ENCODE results near the gene TMEM151A. TPM values are rescaled to one million over a fixed set of nuclear protein-coding genes. Genes with fewer than 3 reads are reported as not detected.
A peak's percentile ranks its signal among the peaks of the same experiment; 100 is the strongest.
"Not testable (repeated sequence)": the region's sequence is repeated elsewhere in the genome, so short reads cannot be mapped to it uniquely, and the experiment has no call there.

Gene TMEM151A
- total and polyA plus RNA-seq, 11 donors = 0.08 to 7.9 (median 0.12) TPM; not detected in 5

DNA sequence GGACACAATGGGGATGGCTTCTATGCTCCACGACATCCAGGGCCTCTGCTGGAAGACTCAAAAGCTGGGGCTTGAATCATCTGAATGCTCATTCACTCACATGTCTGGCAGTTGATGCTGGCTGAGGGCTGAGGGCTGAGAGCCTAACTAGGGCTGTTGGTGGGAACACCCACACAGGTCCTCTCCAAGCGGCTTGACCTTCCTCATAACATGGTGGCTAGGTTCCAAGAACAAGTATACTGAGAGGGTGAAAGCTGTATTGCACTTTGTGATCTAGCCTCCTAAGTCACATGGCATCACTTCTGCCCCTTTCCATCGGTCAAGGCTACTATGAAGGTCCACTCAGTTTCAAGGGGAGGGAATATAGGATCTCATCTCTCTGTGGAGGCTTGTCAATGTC lies 7.5 kb downstream of the TMEM151A start:
- Histone ChIP-seq H3K27ac (no peak overlapping the region), H3K36me3 (no peaks in the 10 kb centered on the region), H3K9me3 (no peaks in the 10 kb centered on the region), H3K27me3 (peaks cover 0 to 17% (median 3%) of the 10 kb centered on the region in 9 donors), H3K4me3 (no peak overlapping the region), H3K4me1 (no peaks in the 10 kb centered on the region)
- intact Hi-C loops (cut with DNase I) = no loop called here
- ATAC-seq (peak; percentile 23 to 56 (median 53)), DNase-seq (peak in 1 of 5 donors; percentile 20)
- WGBS, 4 donors = 30 to 56% (median 42%) methylated on average over 3 of the region's 3 CpGs
- TF ChIP-seq POLR2A (IDR thresholded peaks at IDR 0.05) = no peak
- TF ChIP-seq, protein P1, sequence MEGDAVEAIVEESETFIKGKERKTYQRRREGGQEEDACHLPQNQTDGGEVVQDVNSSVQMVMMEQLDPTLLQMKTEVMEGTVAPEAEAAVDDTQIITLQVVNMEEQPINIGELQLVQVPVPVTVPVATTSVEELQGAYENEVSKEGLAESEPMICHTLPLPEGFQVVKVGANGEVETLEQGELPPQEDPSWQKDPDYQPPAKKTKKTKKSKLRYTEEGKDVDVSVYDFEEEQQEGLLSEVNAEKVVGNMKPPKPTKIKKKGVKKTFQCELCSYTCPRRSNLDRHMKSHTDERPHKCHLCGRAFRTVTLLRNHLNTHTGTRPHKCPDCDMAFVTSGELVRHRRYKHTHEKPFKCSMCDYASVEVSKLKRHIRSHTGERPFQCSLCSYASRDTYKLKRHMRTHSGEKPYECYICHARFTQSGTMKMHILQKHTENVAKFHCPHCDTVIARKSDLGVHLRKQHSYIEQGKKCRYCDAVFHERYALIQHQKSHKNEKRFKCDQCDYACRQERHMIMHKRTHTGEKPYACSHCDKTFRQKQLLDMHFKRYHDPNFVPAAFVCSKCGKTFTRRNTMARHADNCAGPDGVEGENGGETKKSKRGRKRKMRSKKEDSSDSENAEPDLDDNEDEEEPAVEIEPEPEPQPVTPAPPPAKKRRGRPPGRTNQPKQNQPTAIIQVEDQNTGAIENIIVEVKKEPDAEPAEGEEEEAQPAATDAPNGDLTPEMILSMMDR (IDR thresholded peaks at IDR 0.05) = no peak

DNA sequence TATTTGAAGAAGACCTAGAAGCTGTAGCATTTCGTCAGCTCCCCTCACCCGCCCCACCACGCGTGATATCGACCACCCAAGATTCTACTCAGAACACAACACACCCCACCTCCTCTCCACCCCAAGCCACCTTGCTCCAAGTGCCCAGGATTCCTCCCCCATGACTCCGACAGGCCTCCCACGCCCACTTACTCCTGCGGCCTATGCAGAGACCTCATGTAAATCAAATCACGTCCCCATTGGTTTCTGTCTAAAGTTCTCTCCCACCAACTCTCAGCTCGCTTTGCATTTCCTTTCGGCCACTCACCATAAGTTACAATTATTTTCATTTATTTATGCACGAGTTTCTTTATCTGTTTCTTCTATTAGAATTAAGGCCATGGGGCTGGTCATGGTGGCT lies 11.0 kb downstream of the TMEM151A start:
- TF ChIP-seq, protein P1 (IDR thresholded peaks at IDR 0.05) = no peak
- no peak for TF ChIP-seq POLR2A (IDR thresholded peaks at IDR 0.05)
- no peaks in the 10 kb centered on the region for H3K9me3 ChIP-seq
- no peaks in the 10 kb centered on the region for H3K4me1 ChIP-seq
- no peak overlapping the region for H3K4me3 ChIP-seq
- DNase-seq = peak in 1 of 5 donors; percentile 26
- intact Hi-C loops (cut with DNase I) = no loop called here
- no peaks in the 10 kb centered on the region for H3K27me3 ChIP-seq
- no peaks in the 10 kb centered on the region for H3K36me3 ChIP-seq
- ATAC-seq = no peak
- 82 to 88% (median 85%) methylated on average over 12 of the region's 12 CpGs for WGBS, 4 donors
- H3K27ac ChIP-seq = no peak overlapping the region

DNA sequence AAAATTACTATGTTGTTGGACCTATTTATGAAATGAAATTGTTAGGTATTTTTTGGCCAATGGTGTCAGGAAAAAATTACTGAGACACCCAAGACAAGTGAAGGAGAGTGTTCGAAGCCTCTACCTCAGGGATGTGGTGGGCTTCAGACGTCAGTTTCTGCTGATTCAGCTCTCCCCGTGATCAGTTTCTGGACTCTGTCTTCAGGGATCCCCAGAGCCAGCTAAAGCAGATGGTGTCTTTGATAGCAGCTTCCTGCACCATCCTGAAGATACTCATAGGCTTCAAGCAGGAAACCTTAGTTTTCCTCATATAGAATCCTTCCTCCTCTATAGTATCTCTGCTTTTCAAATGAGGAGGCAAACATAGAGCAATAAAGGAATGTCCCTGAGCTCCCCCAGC lies 17.8 kb downstream of the TMEM151A start:
- 44 to 48% (median 45%) methylated on average over 3 of the region's 3 CpGs for WGBS, 4 donors
- intact Hi-C loops (cut with DNase I) = loop anchor here in 2 of 10 donors (5.0 kb wide), 1 partner anchor 33 kb away; no protein-coding TSS in a partner anchor
- no peaks in the 10 kb centered on the region for H3K27me3 ChIP-seq
- H3K9me3 ChIP-seq = no peaks in the 10 kb centered on the region
- DNase-seq (no peak), ATAC-seq (no peak)
- no peak for TF ChIP-seq POLR2A (IDR thresholded peaks at IDR 0.05)
- TF ChIP-seq, protein P1 (IDR thresholded peaks at IDR 0.05) = no peak
- H3K27ac ChIP-seq = no peak overlapping the region
- H3K4me3 ChIP-seq = no peak overlapping the region
- peaks cover 0 to 19% (median 9%) of the 10 kb centered on the region in 12 donors for H3K4me1 ChIP-seq
- no peaks in the 10 kb centered on the region for H3K36me3 ChIP-seq

DNA sequence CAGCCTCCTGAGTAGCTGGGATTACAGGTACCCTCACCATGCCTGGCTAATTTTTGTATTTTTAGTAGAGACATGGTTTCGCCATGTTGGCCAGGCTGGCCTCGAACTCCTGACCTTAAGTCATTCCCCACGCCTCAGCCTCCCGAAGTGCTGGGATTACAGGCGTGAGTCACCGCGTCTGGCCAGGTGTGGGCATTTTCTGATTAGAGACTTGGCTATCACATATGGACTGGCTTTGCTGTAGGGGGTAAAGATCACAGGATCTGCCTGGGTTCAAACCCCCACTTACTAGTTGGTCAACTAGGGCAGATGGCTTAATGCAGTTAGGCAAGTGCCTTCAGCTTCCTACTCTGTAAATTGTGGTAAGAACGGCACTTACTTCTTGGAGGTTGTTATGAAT lies 18.6 kb downstream of the TMEM151A start:
- Histone ChIP-seq H3K36me3 (no peaks in the 10 kb centered on the region), H3K4me3 (no peak overlapping the region), H3K4me1 (peaks cover 0 to 24% (median 9%) of the 10 kb centered on the region in 12 donors), H3K27ac (no peak overlapping the region), H3K27me3 (no peaks in the 10 kb centered on the region), H3K9me3 (no peaks in the 10 kb centered on the region)
- intact Hi-C loops (cut with DNase I) = loop anchor here in 8 of 10 donors (2.0 to 5.0 kb wide), 4 partner anchors 18 to 367 kb away; partner anchors contain the start of genes B4GAT1 (in 3 of the 8), BRMS1 (in 3 of the 8) and RBM4B (in 1 of the 8)
- DNase-seq (no peak), ATAC-seq (no peak)
- no peak for TF ChIP-seq POLR2A (IDR thresholded peaks at IDR 0.05)
- TF ChIP-seq, protein P1 (IDR thresholded peaks at IDR 0.05) = no peak
- WGBS, 4 donors = 71 to 84% (median 83%) methylated on average over 8 of the region's 8 CpGs

DNA sequence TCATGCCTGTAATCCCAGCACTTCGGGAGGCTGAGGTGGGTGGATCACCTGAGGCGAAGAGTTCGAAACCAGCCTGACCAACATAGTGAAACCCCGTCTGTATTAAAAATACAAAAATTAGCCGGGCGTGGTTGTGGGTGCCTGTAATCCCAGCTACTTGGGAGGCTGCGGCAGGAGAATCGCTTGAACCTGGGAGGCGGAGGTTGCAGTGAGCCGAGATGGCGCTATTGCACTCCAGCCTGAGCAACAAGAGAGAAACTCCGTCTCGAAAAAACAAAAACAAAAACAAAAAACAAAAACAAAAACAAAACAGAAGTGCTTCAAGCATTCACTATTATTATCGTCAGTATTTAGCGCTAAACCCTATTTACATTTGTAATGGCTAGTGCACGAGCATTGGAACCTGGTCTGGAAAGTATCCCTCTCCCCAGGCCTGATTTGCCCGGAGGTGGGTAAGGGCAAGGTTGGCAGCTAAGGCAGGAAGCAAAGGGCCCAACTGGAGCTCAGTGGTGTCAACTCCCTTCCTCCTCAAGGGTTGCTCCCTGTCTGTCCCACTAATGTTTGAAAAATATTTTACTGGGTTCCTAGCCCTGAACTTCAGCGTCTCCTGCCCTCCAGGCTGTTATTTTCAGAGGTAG lies 19.2 kb downstream of the TMEM151A start:
- not testable (repeated sequence) for H3K9me3 ChIP-seq

More for the DNA sequence above, 19.2 kb downstream of the TMEM151A start:
- peak overlapping the region in 1 of 12 donors; percentile 94 for H3K27ac ChIP-seq
- WGBS, 4 donors = 82 to 85% (median 83%) methylated on average over 18 of the region's 18 CpGs
- H3K4me1 ChIP-seq = peaks cover 0 to 26% (median 9%) of the 10 kb centered on the region in 12 donors
- H3K4me3 ChIP-seq, H3K27me3 ChIP-seq, DNase-seq, H3K36me3 ChIP-seq, ATAC-seq: not testable (repeated sequence)
- intact Hi-C loops (cut with DNase I) = loop anchor here in 9 of 10 donors (1.0 to 5.0 kb wide), 5 partner anchors 18 to 366 kb away; partner anchors contain the start of genes B4GAT1 (in 3 of the 9), BRMS1 (in 3 of the 9) and RBM4B (in 1 of the 9)
